A673 (cell line): ENCODE data around the gene ZNF775. TPM values are rescaled to one million over a fixed set of nuclear protein-coding genes. Genes with fewer than 3 reads are reported as not detected.

Source experiments
- BruUV-seq: library from RNA; stranded (reverse); fragments of 400-500 nt; replicated peaks from 2 replicates; lab custom pipeline; 2021; lab: Mats Ljungman, UMichigan
- CTCF ChIA-PET: fragments of 300-600 bp; sonication (Branson Sonifier 250); formaldehyde crosslinking; loops from one replicate; lab custom pipeline; 2022; ENCODE audit warnings: antibody characterized with exemption; lab: Charles Lee
- POLR2A ChIA-PET: fragments of 300-600 bp; sonication (Branson Sonifier 250); formaldehyde crosslinking; loops from one replicate; lab custom pipeline; 2022; ENCODE audit warnings: antibody characterized with exemption; ENCODE audit not compliant: low non-redundant PET; lab: Charles Lee
- DNase-seq: peaks from one replicate; pipeline ENCODE4 v3.0.0-alpha.2; 2015; ENCODE audit warnings: low spot score
- H3K27ac ChIP-seq: fragments of 200-600 bp; sonication (generic); 2 replicates; pipeline ENCODE4 v1.5.1; 2016; ENCODE audit warnings: mixed run types, low read depth, mild to moderate bottlenecking, mixed read lengths, antibody characterized with exemption, low read length; ENCODE audit not compliant: poor library complexity, severe bottlenecking
- H3K27me3 ChIP-seq: fragments of 200-600 bp; sonication (generic); replicated peaks from 2 replicates; pipeline ENCODE4 v1.6.1; 2017; ENCODE audit warnings: mixed run types, low read depth, mild to moderate bottlenecking, mixed read lengths, antibody characterized with exemption, low read length; ENCODE audit not compliant: insufficient read depth, poor library complexity
- H3K36me3 ChIP-seq: fragments of 200-600 bp; sonication (generic); 2 replicates; pipeline ENCODE4 v1.6.1; 2016; ENCODE audit warnings: mixed run types, mild to moderate bottlenecking, mixed read lengths, antibody characterized with exemption, low read length; ENCODE audit not compliant: insufficient read depth, poor library complexity, severe bottlenecking
- H3K4me1 ChIP-seq: fragments of 200-600 bp; sonication (generic); 2 replicates; pipeline ENCODE4 v1.6.1; 2017; ENCODE audit warnings: mixed run types, mild to moderate bottlenecking, mixed read lengths, antibody characterized with exemption, low read length; ENCODE audit not compliant: insufficient read depth, poor library complexity, severe bottlenecking
- H3K4me3 ChIP-seq: fragments of 200-600 bp; sonication (generic); 2 replicates; pipeline ENCODE4 v1.5.1; 2016; ENCODE audit warnings: low read depth, mixed run types, mild to moderate bottlenecking, mixed read lengths, low read length; ENCODE audit not compliant: poor library complexity, severe bottlenecking
- H3K9me3 ChIP-seq: fragments of 200-600 bp; sonication (generic); 2 replicates; pipeline ENCODE4 v1.6.1; 2016; ENCODE audit warnings: mixed run types, low read depth, mild to moderate bottlenecking, mixed read lengths, antibody characterized with exemption, low read length; ENCODE audit not compliant: poor library complexity, severe bottlenecking
- CTCF ChIP-seq: fragments of 300-800, 200-600 bp; sonication (generic); conservative IDR thresholded peaks from 2 replicates; pipeline ENCODE4 v1.5.1; 2017; ENCODE audit warnings: low read depth, mild to moderate bottlenecking, antibody characterized with exemption, low read length, moderate library complexity, mixed read lengths
- EZH2 ChIP-seq: fragments of 200-600 bp; sonication (generic); IDR thresholded peaks from 2 replicates; pipeline ENCODE4 v1.6.1; 2017; ENCODE audit warnings: borderline replicate concordance, low read depth, mild to moderate bottlenecking, mixed read lengths, antibody characterized with exemption, low read length; ENCODE audit not compliant: poor library complexity, severe bottlenecking
- intact Hi-C: fragments of 100-400 bp; cut with micrococcal nuclease; formaldehyde crosslinking; loops from one replicate; pipeline ENCODE4 v1.10.0; 2022; ENCODE audit not compliant: unreplicated experiment
- total RNA-seq: library from RNA; stranded (reverse); gene quantifications from 2 replicates; pipeline ENCODE4 v1.2.3, GENCODE V29; 2021

ZNF775 gene
- total RNA-seq, 1 experiment from 2014 or later: 12.1 TPM

GRCh38 chr7:150340024-150340749, 38.9 kb upstream of the ZNF775 start:
- TF ChIP-seq EZH2 (no peak), CTCF (no peak)
- Histone ChIP-seq H3K4me3 (no peak overlapping the region), H3K9me3 (no peaks in the 10 kb centered on the region), H3K27ac (no peak overlapping the region), H3K4me1 (peaks cover 2% of the 10 kb centered on the region), H3K36me3 (peaks cover 9% of the 10 kb centered on the region), H3K27me3 (no peaks in the 10 kb centered on the region)
- DNase-seq: no peak
- POLR2A ChIA-PET: no interaction called here
- no TSS peak for BruUV-seq
- intact Hi-C loops: no loop called here
- CTCF ChIA-PET: no interaction called here

GRCh38 chr7:150340875-150341262, 38.3 kb upstream of the ZNF775 start:
- TF ChIP-seq EZH2 (no peak), CTCF (no peak)
- DNase-seq: no peak
- ChIA-PET CTCF (no interaction called here), POLR2A (no interaction called here)
- Histone ChIP-seq H3K36me3 (peaks cover 9% of the 10 kb centered on the region), H3K4me3 (no peak overlapping the region), H3K27ac (no peak overlapping the region), H3K4me1 (no peaks in the 10 kb centered on the region), H3K27me3 (no peaks in the 10 kb centered on the region), H3K9me3 (no peaks in the 10 kb centered on the region)
- intact Hi-C loops: no loop called here
- BruUV-seq: no TSS peak

- CTCF ChIA-PET: no interaction called here
These were observed 37.6 kb upstream of the ZNF775 start, which contains the start of gene RARRES2 for GRCh38 chr7:150341263-150342120. RARRES2 (minus strand) TSS chr7:150341629; CDS start chr7:150340609, 1,020 bp downstream.

More at GRCh38 chr7:150341263-150342120, 37.6 kb upstream of the ZNF775 start, which contains the start of gene RARRES2:
- Histone ChIP-seq H3K4me1 (no peaks in the 10 kb centered on the region), H3K27me3 (no peaks in the 10 kb centered on the region), H3K9me3 (no peaks in the 10 kb centered on the region), H3K4me3 (no peak within 1 kb of the TSS), H3K27ac (no peak within 1 kb of the TSS), H3K36me3 (peaks cover 9% of the 10 kb centered on the region)
- TF ChIP-seq EZH2 (no peak), CTCF (no peak)
- BruUV-seq: no TSS peak
- intact Hi-C loops: no loop called here
- no peak for DNase-seq
- POLR2A ChIA-PET: no interaction called here
